H9 (cell line): Measurements from ENCODE around the gene PPM1J. TPM values are rescaled to one million over a fixed set of nuclear protein-coding genes. Genes with fewer than 3 reads are reported as not detected.

Source experiments
- DNase-seq: peaks from one replicate; pipeline ENCODE4 v3.0.0-alpha.2; 2017
- H2AFZ ChIP-seq: one replicate; pipeline ENCODE4 v1.6.1; 2013; ENCODE audit warnings: mild to moderate bottlenecking, low read length, control low read depth, moderate library complexity
- H2AK5ac ChIP-seq: 2 replicates; pipeline ENCODE4 v1.6.1; 2013; ENCODE audit warnings: low read length, control low read depth, mixed read lengths; ENCODE audit not compliant: insufficient read length
- H2BK120ac ChIP-seq: one replicate; pipeline ENCODE4 v1.6.1; 2013; ENCODE audit warnings: low read depth, mild to moderate bottlenecking, low read length, control low read depth, inconsistent platforms; ENCODE audit not compliant: poor library complexity, severe bottlenecking
- H2BK12ac ChIP-seq: 2 replicates; pipeline ENCODE4 v1.6.1; 2013; ENCODE audit warnings: low read length, control low read depth, mixed read lengths, low read depth; ENCODE audit not compliant: insufficient read length
- H2BK15ac ChIP-seq: 2 replicates; pipeline ENCODE4 v1.6.1; 2013; ENCODE audit warnings: low read depth, low read length, control low read depth
- H2BK20ac ChIP-seq: one replicate; pipeline ENCODE4 v1.6.1; 2013; ENCODE audit warnings: low read depth, mild to moderate bottlenecking, low read length, control low read depth, inconsistent platforms; ENCODE audit not compliant: poor library complexity, severe bottlenecking
- H2BK5ac ChIP-seq: 2 replicates; pipeline ENCODE4 v1.6.1; 2013; ENCODE audit warnings: low read length, control low read depth, mixed read lengths; ENCODE audit not compliant: insufficient read length
- H3K14ac ChIP-seq: 2 replicates; pipeline ENCODE4 v1.6.1; 2013; ENCODE audit warnings: low read length, control low read depth; ENCODE audit not compliant: insufficient read depth
- H3K18ac ChIP-seq: 2 replicates; pipeline ENCODE4 v1.6.1; 2013; ENCODE audit warnings: low read depth, mild to moderate bottlenecking, mixed read lengths, low read length, control low read depth; ENCODE audit not compliant: insufficient read length
- H3K23ac ChIP-seq: 2 replicates; pipeline ENCODE4 v1.6.1; 2013; ENCODE audit warnings: low read length, control low read depth, mixed read lengths, low read depth; ENCODE audit not compliant: insufficient read length
- H3K23me2 ChIP-seq: 2 replicates; pipeline ENCODE4 v1.6.1; 2013; ENCODE audit warnings: low read depth, mild to moderate bottlenecking, mixed read lengths, low read length, control low read depth; ENCODE audit not compliant: insufficient read length, poor library complexity, severe bottlenecking
- H3K27ac ChIP-seq: 2 replicates; pipeline ENCODE4 v1.5.1; 2013; ENCODE audit warnings: low read length, control low read depth, mixed read lengths, low read depth; ENCODE audit not compliant: insufficient read length
- H3K27me3 ChIP-seq: 2 replicates; pipeline ENCODE4 v1.6.1; 2013; ENCODE audit warnings: low read length, control low read depth, inconsistent platforms; ENCODE audit not compliant: insufficient read depth
- H3K4ac ChIP-seq: 2 replicates; pipeline ENCODE4 v1.6.1; 2013; ENCODE audit warnings: low read depth, mild to moderate bottlenecking, control low read depth, inconsistent platforms, low read length, moderate library complexity
- H3K4me1 ChIP-seq: 2 replicates; pipeline ENCODE4 v1.6.1; 2013; ENCODE audit warnings: low read length, control low read depth, inconsistent platforms; ENCODE audit not compliant: insufficient read depth
- H3K4me2 ChIP-seq: 2 replicates; pipeline ENCODE4 v1.6.1; 2013; ENCODE audit warnings: low read length, control low read depth, mixed read lengths; ENCODE audit not compliant: insufficient read length, insufficient read depth
- H3K56ac ChIP-seq: 2 replicates; pipeline ENCODE4 v1.6.1; 2013; ENCODE audit warnings: low read depth, mild to moderate bottlenecking, mixed read lengths, low read length, control low read depth; ENCODE audit not compliant: insufficient read length
- H3K79me1 ChIP-seq: 2 replicates; pipeline ENCODE4 v1.6.1; 2013; ENCODE audit warnings: low read depth, mild to moderate bottlenecking, moderate library complexity, low read length, control low read depth, inconsistent platforms; ENCODE audit not compliant: insufficient read depth, poor library complexity, severe bottlenecking
- H3K79me2 ChIP-seq: 2 replicates; pipeline ENCODE4 v1.6.1; 2013; ENCODE audit warnings: low read length, control low read depth, inconsistent platforms; ENCODE audit not compliant: insufficient read depth
- H3K9ac ChIP-seq: 2 replicates; pipeline ENCODE4 v1.6.1; 2013; ENCODE audit warnings: low read length, control low read depth, mixed read lengths; ENCODE audit not compliant: insufficient read length; ENCODE audit errors: extremely low read depth
- H3K9me3 ChIP-seq: one replicate; pipeline ENCODE4 v1.6.1; 2013; ENCODE audit warnings: low read depth, low read length, inconsistent platforms; ENCODE audit not compliant: control insufficient read depth
- H3T11ph ChIP-seq: one replicate; pipeline ENCODE4 v1.6.1; 2013; ENCODE audit warnings: mild to moderate bottlenecking, low read length, control low read depth, inconsistent platforms
- H4K20me1 ChIP-seq: one replicate; pipeline ENCODE4 v1.6.1; 2013; ENCODE audit not compliant: control insufficient read depth, insufficient read length, insufficient read depth
- H4K5ac ChIP-seq: 2 replicates; pipeline ENCODE4 v1.6.1; 2013; ENCODE audit warnings: low read depth, mild to moderate bottlenecking, mixed read lengths, low read length, control low read depth; ENCODE audit not compliant: insufficient read length
- H4K8ac ChIP-seq: replicated peaks from 2 replicates; pipeline ENCODE4 v1.6.1; 2013; ENCODE audit warnings: low read length, control low read depth, mixed read lengths, low read depth; ENCODE audit not compliant: insufficient read length
- H4K91ac ChIP-seq: 2 replicates; pipeline ENCODE4 v1.6.1; 2013; ENCODE audit warnings: low read depth, mild to moderate bottlenecking, moderate library complexity, mixed read lengths, low read length, control low read depth; ENCODE audit not compliant: insufficient read length
- H3K27ac Mint-ChIP-seq, 3 experiments: 2 replicates in 2 of 3; 3 replicates in 1 of 3; pipeline ENCODE4 v1.8.0; 2020 to 2021; ENCODE audit warnings: mixed read lengths in 3 of 3, mild to moderate bottlenecking in 1 of 3, moderate library complexity in 1 of 3
- H3K27me3 Mint-ChIP-seq: 2 replicates; pipeline ENCODE4 v1.8.0; 2021; ENCODE audit warnings: low read depth, mild to moderate bottlenecking, moderate library complexity, mixed read lengths
- H3K36me3 Mint-ChIP-seq, 3 experiments: 2 replicates in 2 of 3; 3 replicates in 1 of 3; pipeline ENCODE4 v1.8.0; 2020 to 2021; ENCODE audit warnings: low read depth in 3 of 3, mixed read lengths in 3 of 3; ENCODE audit not compliant: insufficient read depth in 1 of 3
- H3K4me1 Mint-ChIP-seq, 2 experiments: 2 replicates each; pipeline ENCODE4 v1.8.0; 2020; ENCODE audit warnings: mixed read lengths in 2 of 2
- H3K4me3 Mint-ChIP-seq, 2 experiments: 2 replicates in 1 of 2; 3 replicates in 1 of 2; pipeline ENCODE4 v1.8.0; 2020 to 2021; ENCODE audit warnings: mild to moderate bottlenecking in 2 of 2, mixed read lengths in 2 of 2, moderate library complexity in 1 of 2
- H3K9me3 Mint-ChIP-seq, 2 experiments: 2 replicates in 1 of 2; 3 replicates in 1 of 2; pipeline ENCODE4 v1.8.0; 2020; ENCODE audit warnings: mild to moderate bottlenecking in 2 of 2, mixed read lengths in 2 of 2, moderate library complexity in 1 of 2
- WGBS: extraction: QIAGEN DNeasy Blood & Tissue Kit; methylation state at CpG from one replicate; pipeline ENCODE4 v1.1.7; 2013; ENCODE audit warnings: missing lambda C conversion rate, low lambda C conversion rate, mixed read lengths; ENCODE audit not compliant: insufficient read length; ENCODE audit errors: extremely low coverage; 5-methylcytosine and 5-hydroxymethylcytosine counted together
- total RNA-seq: library from RNA; stranded (reverse); gene quantifications from 2 replicates; pipeline ENCODE4 v1.2.1, GENCODE V29; 2021
- TF ChIP-seq, protein P1 (sequence below): fragments of 200-600 bp; sonication (generic); conservative IDR thresholded peaks from 3 replicates; pipeline ENCODE4 v1.8.0; 2021; ENCODE audit warnings: antibody characterized with exemption, mild to moderate bottlenecking

The PPM1J gene
- total RNA-seq, 1 experiment from 2014 or later = 12.7 TPM

DNA sequence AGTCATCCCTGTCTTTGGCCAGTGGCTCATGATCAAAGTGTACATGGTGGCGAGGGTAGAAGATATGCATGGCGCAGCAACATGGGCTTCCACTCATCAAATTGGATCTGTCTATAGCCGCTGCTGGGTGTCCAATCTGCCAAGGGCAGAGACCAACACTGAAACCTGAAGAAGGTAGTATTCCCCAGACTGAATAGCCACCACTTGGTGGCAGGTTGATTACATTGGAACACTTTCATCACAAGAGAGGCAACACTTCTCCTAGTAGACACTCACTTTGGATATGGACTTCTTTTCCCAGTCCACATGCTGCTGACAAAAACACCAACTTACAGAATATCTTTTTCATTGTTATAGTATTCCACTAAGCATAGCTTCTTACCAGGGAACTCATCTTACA lies 22.4 kb upstream of the PPM1J start:
- Mint-ChIP-seq H3K4me1 (peaks cover 6 to 10% of the 10 kb centered on the region in 2 experiments; a peak in 2 of 4 replicates), H3K27me3 (peaks cover 37% of the 10 kb centered on the region), H3K27ac (no peak overlapping the region), H3K9me3 (peaks cover 0 to 1% of the 10 kb centered on the region in 2 experiments; a peak in 1 of 5 replicates), H3K36me3 (0 out of 7 replicates have a peak, but pooled peaks cover 0 to 3% (median 0%) of the 10 kb centered on the region in 3 experiments), H3K4me3 (no peak overlapping the region)
- H2BK120ac ChIP-seq = no peak overlapping the region
- no peak overlapping the region for H3K4ac ChIP-seq
- no peaks in the 10 kb centered on the region for H3K4me1 ChIP-seq
- no peak overlapping the region for H3K18ac ChIP-seq
- H2AFZ ChIP-seq = no peak overlapping the region
- no peak overlapping the region for H3K4me2 ChIP-seq
- no peak overlapping the region for H3K9ac ChIP-seq
- H3T11ph ChIP-seq = no peak overlapping the region
- no peak overlapping the region for H3K56ac ChIP-seq
- no peak overlapping the region for H3K14ac ChIP-seq
- H3K9me3 ChIP-seq = no peaks in the 10 kb centered on the region
- no peaks in the 10 kb centered on the region for H3K23me2 ChIP-seq
- H2BK5ac ChIP-seq = no peak overlapping the region
- TF ChIP-seq, protein P1, sequence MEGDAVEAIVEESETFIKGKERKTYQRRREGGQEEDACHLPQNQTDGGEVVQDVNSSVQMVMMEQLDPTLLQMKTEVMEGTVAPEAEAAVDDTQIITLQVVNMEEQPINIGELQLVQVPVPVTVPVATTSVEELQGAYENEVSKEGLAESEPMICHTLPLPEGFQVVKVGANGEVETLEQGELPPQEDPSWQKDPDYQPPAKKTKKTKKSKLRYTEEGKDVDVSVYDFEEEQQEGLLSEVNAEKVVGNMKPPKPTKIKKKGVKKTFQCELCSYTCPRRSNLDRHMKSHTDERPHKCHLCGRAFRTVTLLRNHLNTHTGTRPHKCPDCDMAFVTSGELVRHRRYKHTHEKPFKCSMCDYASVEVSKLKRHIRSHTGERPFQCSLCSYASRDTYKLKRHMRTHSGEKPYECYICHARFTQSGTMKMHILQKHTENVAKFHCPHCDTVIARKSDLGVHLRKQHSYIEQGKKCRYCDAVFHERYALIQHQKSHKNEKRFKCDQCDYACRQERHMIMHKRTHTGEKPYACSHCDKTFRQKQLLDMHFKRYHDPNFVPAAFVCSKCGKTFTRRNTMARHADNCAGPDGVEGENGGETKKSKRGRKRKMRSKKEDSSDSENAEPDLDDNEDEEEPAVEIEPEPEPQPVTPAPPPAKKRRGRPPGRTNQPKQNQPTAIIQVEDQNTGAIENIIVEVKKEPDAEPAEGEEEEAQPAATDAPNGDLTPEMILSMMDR = peak; percentile 31; the same call in 1 of the 3 replicates
- no peak overlapping the region for H3K23ac ChIP-seq
- no peak overlapping the region for H4K8ac ChIP-seq
- no peaks in the 10 kb centered on the region for H3K79me2 ChIP-seq
- WGBS = no CpG with 5 or more reads among the region's 3 CpGs
- H2BK12ac ChIP-seq = no peak overlapping the region
- no peak overlapping the region for H2BK20ac ChIP-seq
- H2BK15ac ChIP-seq = no peak overlapping the region
- no peak overlapping the region for H4K91ac ChIP-seq
- H3K27ac ChIP-seq = no peak overlapping the region
- no peaks in the 10 kb centered on the region for H4K20me1 ChIP-seq
- no peak overlapping the region for H2AK5ac ChIP-seq
- H3K79me1 ChIP-seq = no peaks in the 10 kb centered on the region
- H3K27me3 ChIP-seq = no peaks in the 10 kb centered on the region; the same call in 1 of the 2 replicates
- H4K5ac ChIP-seq = no peak overlapping the region
- DNase-seq = no peak
